ENCODE results near the gene COG5. TPM values are rescaled to one million over a fixed set of nuclear protein-coding genes. Genes with fewer than 3 reads are reported as not detected.

COG5 gene
- total and polyA plus RNA-seq, 10 donors, result 3.6 to 86.6 (median 48.7) TPM

- intact Hi-C loops (cut with DNase I; ENCODE audit: low total_unique reads), result no loop called here
- WGBS, 5 donors, result 90 to 99% (median 94%) methylated on average over 2 of the region's 2 CpGs
- Histone ChIP-seq H3K27ac (no peak overlapping the region), H3K4me3 (no peak overlapping the region), H3K4me1 (no peaks in the 10 kb centered on the region), H3K27me3 (replicated peaks in 1 of 7) (no peaks in the 10 kb centered on the region), H3K9me3 (peaks cover 0 to 17% (median 13%) of the 10 kb centered on the region in 8 donors), H3K36me3 (peaks cover 4 to 26% (median 18%) of the 10 kb centered on the region in 6 donors)
- no peak for DNase-seq
- TF ChIP-seq POLR2AphosphoS5 (IDR thresholded peaks at IDR 0.05) (no peak), POLR2A (IDR thresholded peaks at IDR 0.05) (no peak), CTCF (IDR thresholded peaks at IDR 0.05 in 8 of 11, conservative IDR thresholded peaks at IDR 0.05 in 3 of 11) (no peak)
Measured at GRCh38 chr7:107355616-107356015, 208.1 kb downstream of the COG5 start.

GRCh38 chr7:107354640-107355039 lies 209.1 kb downstream of the COG5 start:
- WGBS, 5 donors, result 96 to 99% (median 98%) methylated on average over 3 of the region's 3 CpGs
- no peaks in the 10 kb centered on the region for H3K27me3 ChIP-seq (replicated peaks in 1 of 7)

GRCh38 chr7:107353701-107354100 lies 210.0 kb downstream of the COG5 start:
- no peak overlapping the region for H3K4me3 ChIP-seq
- no peaks in the 10 kb centered on the region for H3K27me3 ChIP-seq (replicated peaks in 1 of 7)
- TF ChIP-seq POLR2AphosphoS5 (IDR thresholded peaks at IDR 0.05), result no peak
- no peaks in the 10 kb centered on the region for H3K4me1 ChIP-seq
- no peaks in the 10 kb centered on the region for H3K9me3 ChIP-seq
- peaks cover 0 to 7% (median under 1%) of the 10 kb centered on the region in 6 donors for H3K36me3 ChIP-seq
- no peak for DNase-seq
- H3K27ac ChIP-seq, result no peak overlapping the region
- intact Hi-C loops (cut with DNase I; ENCODE audit: low total_unique reads), result no loop called here

More at GRCh38 chr7:107354640-107355039, 209.1 kb downstream of the COG5 start:
- DNase-seq, result no peak
- H3K27ac ChIP-seq, result no peak overlapping the region
- H3K36me3 ChIP-seq, result peaks cover 0 to 16% (median 8%) of the 10 kb centered on the region in 6 donors
- intact Hi-C loops (cut with DNase I; ENCODE audit: low total_unique reads), result no loop called here
- H3K4me3 ChIP-seq, result no peak overlapping the region
- H3K9me3 ChIP-seq, result peaks cover 0 to 7% (median 4%) of the 10 kb centered on the region in 8 donors
- no peaks in the 10 kb centered on the region for H3K4me1 ChIP-seq
- no peak for TF ChIP-seq CTCF (IDR thresholded peaks at IDR 0.05 in 8 of 11, conservative IDR thresholded peaks at IDR 0.05 in 3 of 11)
- TF ChIP-seq POLR2A (IDR thresholded peaks at IDR 0.05), result no peak
- no peak for TF ChIP-seq POLR2AphosphoS5 (IDR thresholded peaks at IDR 0.05)

- 67 to 79% (median 70%) methylated on average over 1 of the region's 1 CpG for WGBS, 5 donors
- peaks cover 0 to 5% (median 0%) of the 10 kb centered on the region in 6 donors for H3K36me3 ChIP-seq
- TF ChIP-seq POLR2AphosphoS5 (IDR thresholded peaks at IDR 0.05) (no peak), CTCF (IDR thresholded peaks at IDR 0.05 in 8 of 11, conservative IDR thresholded peaks at IDR 0.05 in 3 of 11) (no peak), POLR2A (IDR thresholded peaks at IDR 0.05) (no peak)
- no peak for DNase-seq
- peaks cover 0 to 5% (median 0%) of the 10 kb centered on the region in 6 donors for H3K4me1 ChIP-seq
- H3K27ac ChIP-seq, result no peak overlapping the region
- no peaks in the 10 kb centered on the region for H3K27me3 ChIP-seq (replicated peaks in 1 of 7)
- H3K4me3 ChIP-seq, result no peak overlapping the region
- intact Hi-C loops (cut with DNase I; ENCODE audit: low total_unique reads), result no loop called here
- H3K9me3 ChIP-seq, result peaks cover 0 to 10% (median 6%) of the 10 kb centered on the region in 8 donors
Measured at GRCh38 chr7:107345898-107346297, 217.8 kb downstream of the COG5 start.

- Histone ChIP-seq H3K4me3 (no peak overlapping the region), H3K27ac (no peak overlapping the region), H3K4me1 (peaks cover 0 to 5% (median 0%) of the 10 kb centered on the region in 6 donors), H3K9me3 (peaks cover 0 to 10% (median 6%) of the 10 kb centered on the region in 8 donors), H3K27me3 (replicated peaks in 1 of 7) (no peaks in the 10 kb centered on the region), H3K36me3 (peaks cover 0 to 5% (median 0%) of the 10 kb centered on the region in 6 donors)
- no peak for TF ChIP-seq CTCF (IDR thresholded peaks at IDR 0.05 in 8 of 11, conservative IDR thresholded peaks at IDR 0.05 in 3 of 11)
- no peak for TF ChIP-seq POLR2A (IDR thresholded peaks at IDR 0.05)
- TF ChIP-seq POLR2AphosphoS5 (IDR thresholded peaks at IDR 0.05), result no peak
- intact Hi-C loops (cut with DNase I; ENCODE audit: low total_unique reads), result no loop called here
- DNase-seq, result peak; percentile 34
- WGBS, 5 donors, result 91 to 98% (median 95%) methylated on average over 5 of the region's 5 CpGs
Measured at GRCh38 chr7:107344799-107345198, 218.9 kb downstream of the COG5 start.
